Esophagus squamous epithelium (tissue), 5 donors: ENCODE results near the gene RAB11FIP3. TPM values are rescaled to one million over a fixed set of nuclear protein-coding genes. Genes with fewer than 3 reads are reported as not detected.
"Not testable (repeated sequence)": the region's sequence is repeated elsewhere in the genome, so short reads cannot be mapped to it uniquely, and the experiment has no call there.

ENCODE experiments used
- DNase-seq: peaks from one replicate; lab custom pipeline; 2025; lab: John Stamatoyannopoulos, UW
- H3K27ac ChIP-seq, 4 donors: fragments of 200-600 bp; sonication (generic); one replicate each; pipeline ENCODE4 v1.5.1; 2016 to 2019; ENCODE audit warnings: mild to moderate bottlenecking in 1 of 4
- H3K27me3 ChIP-seq, 4 donors: fragments of 200-600 bp; sonication (generic); 1 replicate in 3 of 4; 2 replicates in 1 of 4; pipeline versions ENCODE4 v1.5.1 to v1.6.0; 2017 to 2021; ENCODE audit warnings: antibody characterized with exemption in 1 of 4
- H3K36me3 ChIP-seq, 3 donors: fragments of 200-600 bp; sonication (generic); one replicate each; pipeline ENCODE4 v1.5.1; 2016 to 2019
- H3K4me1 ChIP-seq, 3 donors: fragments of 200-600 bp; sonication (generic); one replicate each; pipeline ENCODE4 v1.5.1; 2017 to 2019
- H3K4me3 ChIP-seq, 4 donors: fragments of 200-600 bp; sonication (generic); 1 replicate in 3 of 4; 2 replicates in 1 of 4; pipeline ENCODE4 v1.5.1; 2016 to 2019; ENCODE audit warnings: mild to moderate bottlenecking in 2 of 4, moderate library complexity in 1 of 4
- H3K9me3 ChIP-seq, 3 donors: fragments of 200-600 bp; sonication (generic); one replicate each; pipeline ENCODE4 v1.5.1; 2016 to 2019
- POLR2A ChIP-seq, 4 donors: fragments of 450-650 bp; IDR thresholded peaks; one replicate each; pipeline ENCODE4 v1.6.1; 2017; ENCODE audit warnings: antibody characterized with exemption in 4 of 4, mild to moderate bottlenecking in 4 of 4, moderate library complexity in 3 of 4
- WGBS, 2 donors: methylation state at CpG; one replicate each; pipeline ENCODE4 v1.1.5; 2018; 5-methylcytosine and 5-hydroxymethylcytosine counted together
- intact Hi-C: fragments of 100-400 bp; cut with DNase I; formaldehyde crosslinking; loops from one replicate; pipeline ENCODE4 v1.15.0; 2022
- total RNA-seq, 4 donors: library from RNA; depleted of rRNA; stranded (reverse); fragments of >200 nt; gene quantifications; one replicate each; pipeline ENCODE4 v1.1.0, GENCODE V29; 2016
- TF ChIP-seq, protein P1 (sequence below), 6 experiments: fragments of 450-650 bp in 4 of 6; fragments of 200-600 bp in 2 of 6; sonication (generic) in 2 of 6; IDR thresholded peaks; one replicate each; pipeline ENCODE4 v1.5.1; 2016 to 2019; ENCODE audit warnings: antibody characterized with exemption in 6 of 6, mild to moderate bottlenecking in 4 of 6, moderate library complexity in 4 of 6
- donor health status: DM: yes; HTN: yes; CAD: no.

Gene RAB11FIP3, protein sequence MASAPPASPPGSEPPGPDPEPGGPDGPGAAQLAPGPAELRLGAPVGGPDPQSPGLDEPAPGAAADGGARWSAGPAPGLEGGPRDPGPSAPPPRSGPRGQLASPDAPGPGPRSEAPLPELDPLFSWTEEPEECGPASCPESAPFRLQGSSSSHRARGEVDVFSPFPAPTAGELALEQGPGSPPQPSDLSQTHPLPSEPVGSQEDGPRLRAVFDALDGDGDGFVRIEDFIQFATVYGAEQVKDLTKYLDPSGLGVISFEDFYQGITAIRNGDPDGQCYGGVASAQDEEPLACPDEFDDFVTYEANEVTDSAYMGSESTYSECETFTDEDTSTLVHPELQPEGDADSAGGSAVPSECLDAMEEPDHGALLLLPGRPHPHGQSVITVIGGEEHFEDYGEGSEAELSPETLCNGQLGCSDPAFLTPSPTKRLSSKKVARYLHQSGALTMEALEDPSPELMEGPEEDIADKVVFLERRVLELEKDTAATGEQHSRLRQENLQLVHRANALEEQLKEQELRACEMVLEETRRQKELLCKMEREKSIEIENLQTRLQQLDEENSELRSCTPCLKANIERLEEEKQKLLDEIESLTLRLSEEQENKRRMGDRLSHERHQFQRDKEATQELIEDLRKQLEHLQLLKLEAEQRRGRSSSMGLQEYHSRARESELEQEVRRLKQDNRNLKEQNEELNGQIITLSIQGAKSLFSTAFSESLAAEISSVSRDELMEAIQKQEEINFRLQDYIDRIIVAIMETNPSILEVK
- total RNA-seq = 10 to 100 TPM in 2 of 4 donors, 1 to 10 TPM in 2; 8.0 to 25.6 (median 10.1) TPM

GRCh38 chr16:425082-425718, at the start of gene RAB11FIP3:
RAB11FIP3 (plus strand) TSS chr16:425649; CDS start chr16:426007, 358 bp downstream.
- 0% methylated on average over 19 of the region's 77 CpGs; no CpG with 5 or more reads in 1 of the 2 donors for WGBS, 2 donors
- H3K27ac ChIP-seq = peak within 1 kb of the TSS; percentile 80 to 98 (median 92)
- DNase-seq = no peak
- TF ChIP-seq, protein P1, sequence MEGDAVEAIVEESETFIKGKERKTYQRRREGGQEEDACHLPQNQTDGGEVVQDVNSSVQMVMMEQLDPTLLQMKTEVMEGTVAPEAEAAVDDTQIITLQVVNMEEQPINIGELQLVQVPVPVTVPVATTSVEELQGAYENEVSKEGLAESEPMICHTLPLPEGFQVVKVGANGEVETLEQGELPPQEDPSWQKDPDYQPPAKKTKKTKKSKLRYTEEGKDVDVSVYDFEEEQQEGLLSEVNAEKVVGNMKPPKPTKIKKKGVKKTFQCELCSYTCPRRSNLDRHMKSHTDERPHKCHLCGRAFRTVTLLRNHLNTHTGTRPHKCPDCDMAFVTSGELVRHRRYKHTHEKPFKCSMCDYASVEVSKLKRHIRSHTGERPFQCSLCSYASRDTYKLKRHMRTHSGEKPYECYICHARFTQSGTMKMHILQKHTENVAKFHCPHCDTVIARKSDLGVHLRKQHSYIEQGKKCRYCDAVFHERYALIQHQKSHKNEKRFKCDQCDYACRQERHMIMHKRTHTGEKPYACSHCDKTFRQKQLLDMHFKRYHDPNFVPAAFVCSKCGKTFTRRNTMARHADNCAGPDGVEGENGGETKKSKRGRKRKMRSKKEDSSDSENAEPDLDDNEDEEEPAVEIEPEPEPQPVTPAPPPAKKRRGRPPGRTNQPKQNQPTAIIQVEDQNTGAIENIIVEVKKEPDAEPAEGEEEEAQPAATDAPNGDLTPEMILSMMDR (IDR thresholded peaks at IDR 0.05) = peak in 2 of 6 experiments; percentile 5
- TF ChIP-seq POLR2A (IDR thresholded peaks at IDR 0.05) = peak in 2 of 4 donors; percentile 50 to 82
- no peaks in the 10 kb centered on the region for H3K9me3 ChIP-seq
- H3K27me3 ChIP-seq = peaks cover 0 to 7% (median 0%) of the 10 kb centered on the region in 4 donors
- H3K4me1 ChIP-seq = peaks cover 26 to 55% (median 30%) of the 10 kb centered on the region in 3 donors
- no peaks in the 10 kb centered on the region for H3K36me3 ChIP-seq
- peak within 1 kb of the TSS; percentile 57 to 79 (median 68) for H3K4me3 ChIP-seq
- intact Hi-C loops = no loop called here

- WGBS, 2 donors = 97% methylated on average over 19 of the region's 44 CpGs; no CpG with 5 or more reads in 1 of the 2 donors
- intact Hi-C loops = no loop called here
- Histone ChIP-seq H3K4me1 (peaks cover 15 to 30% (median 22%) of the 10 kb centered on the region in 3 donors), H3K27ac (no peak overlapping the region), H3K9me3 (no peaks in the 10 kb centered on the region), H3K4me3 (no peak overlapping the region), H3K27me3 (no peaks in the 10 kb centered on the region), H3K36me3 (peaks cover 0 to 66% (median 11%) of the 10 kb centered on the region in 3 donors)
- DNase-seq = no peak
- TF ChIP-seq, protein P1 (IDR thresholded peaks at IDR 0.05) = no peak
- TF ChIP-seq POLR2A (IDR thresholded peaks at IDR 0.05) = no peak
Measured at GRCh38 chr16:375927-376816, 49.3 kb upstream of the RAB11FIP3 start.

GRCh38 chr16:376817-377418, 48.5 kb upstream of the RAB11FIP3 start:
- DNase-seq = no peak
- H3K36me3 ChIP-seq = peaks cover 0 to 59% (median 11%) of the 10 kb centered on the region in 3 donors
- TF ChIP-seq, protein P1 (IDR thresholded peaks at IDR 0.05) = no peak
- no peak for TF ChIP-seq POLR2A (IDR thresholded peaks at IDR 0.05)
- 89 to 94% methylated on average over 7 to 12 of the region's 26 CpGs for WGBS, 2 donors
- H3K4me1 ChIP-seq = peaks cover 14 to 29% (median 24%) of the 10 kb centered on the region in 3 donors
- intact Hi-C loops = no loop called here
- no peaks in the 10 kb centered on the region for H3K27me3 ChIP-seq
- H3K9me3 ChIP-seq = no peaks in the 10 kb centered on the region
- H3K27ac ChIP-seq = no peak overlapping the region
- H3K4me3 ChIP-seq = no peak overlapping the region

DNA sequence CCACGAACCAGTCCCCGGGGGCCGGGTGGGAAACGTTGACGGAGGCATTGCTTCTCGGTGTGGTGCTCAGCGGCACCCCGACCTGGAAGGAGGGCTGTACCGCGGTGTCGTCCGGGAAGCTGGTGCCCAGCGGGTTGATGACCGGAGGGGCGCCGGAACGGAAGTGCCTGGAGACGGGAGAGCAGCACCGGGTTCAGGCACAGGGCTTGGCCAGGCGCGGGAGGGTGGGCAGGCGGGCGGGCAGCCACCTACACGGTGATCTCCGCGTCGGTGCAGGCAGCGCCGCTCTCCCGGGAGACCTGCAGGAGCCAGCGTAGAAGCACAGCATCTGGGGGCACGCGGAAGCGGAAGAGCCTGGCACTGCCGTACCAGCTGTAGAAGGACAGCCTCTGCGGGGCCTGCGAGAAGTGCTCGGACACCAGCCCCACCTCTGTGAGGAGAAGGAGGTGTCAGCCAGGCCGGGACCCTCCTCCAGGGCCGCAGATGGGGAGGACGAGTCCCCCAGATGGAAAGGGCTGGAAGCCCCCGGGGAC, 48.0 kb upstream of the RAB11FIP3 start:
- peaks cover 14 to 34% (median 27%) of the 10 kb centered on the region in 3 donors for H3K4me1 ChIP-seq
- no peak for DNase-seq

GRCh38 chr16:378113-378820, 47.2 kb upstream of the RAB11FIP3 start:
- 93 to 98% methylated on average over 11 to 31 of the region's 36 CpGs for WGBS, 2 donors
- H3K27ac ChIP-seq = not testable (repeated sequence)

More for the DNA sequence above, 48.0 kb upstream of the RAB11FIP3 start:
- Histone ChIP-seq H3K4me3 (no peak overlapping the region), H3K27me3 (no peaks in the 10 kb centered on the region), H3K36me3 (peaks cover 0 to 54% (median 11%) of the 10 kb centered on the region in 3 donors), H3K27ac (no peak overlapping the region), H3K9me3 (no peaks in the 10 kb centered on the region)
- 71 to 81% methylated on average over 6 to 7 of the region's 42 CpGs for WGBS, 2 donors
- TF ChIP-seq POLR2A (IDR thresholded peaks at IDR 0.05) = no peak
- TF ChIP-seq, protein P1 (IDR thresholded peaks at IDR 0.05) = no peak
- intact Hi-C loops = no loop called here

More at GRCh38 chr16:378113-378820, 47.2 kb upstream of the RAB11FIP3 start:
- DNase-seq, H3K9me3 ChIP-seq, H3K4me3 ChIP-seq, intact Hi-C loops, H3K27me3 ChIP-seq: not testable (repeated sequence)
- H3K36me3 ChIP-seq = peaks cover 0 to 47% (median 11%) of the 10 kb centered on the region in 3 donors
- peaks cover 22 to 42% (median 35%) of the 10 kb centered on the region in 3 donors for H3K4me1 ChIP-seq
